ENCODE measurements around the gene TYRO3. TPM values are rescaled to one million over a fixed set of nuclear protein-coding genes. Genes with fewer than 3 reads are reported as not detected.

TYRO3 gene
- polyA plus RNA-seq, 1 of the 3 experiments (the other 2 are of a cell fraction) = 8.7 TPM

DNA sequence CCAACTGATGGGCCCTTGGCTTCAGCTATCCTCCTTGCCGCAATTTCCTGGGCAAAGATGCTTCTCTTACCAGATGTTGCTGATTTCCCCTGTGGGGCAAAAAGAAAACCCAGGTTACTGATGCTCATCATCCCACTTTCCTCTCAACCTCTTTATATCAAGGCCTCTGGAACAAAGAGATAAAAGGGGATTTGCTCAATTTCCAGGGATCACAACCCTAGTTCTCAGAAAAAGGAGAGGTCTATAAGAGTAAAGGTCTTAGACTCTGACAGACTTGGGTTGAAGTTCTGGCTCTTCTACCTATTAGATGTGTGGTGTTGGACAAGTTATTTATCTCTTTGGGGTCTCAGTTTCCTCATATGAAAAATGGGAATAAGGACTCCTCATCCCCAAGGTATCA is 23.5 kb upstream of the TYRO3 start (continued):
- TF ChIP-seq, protein P1, sequence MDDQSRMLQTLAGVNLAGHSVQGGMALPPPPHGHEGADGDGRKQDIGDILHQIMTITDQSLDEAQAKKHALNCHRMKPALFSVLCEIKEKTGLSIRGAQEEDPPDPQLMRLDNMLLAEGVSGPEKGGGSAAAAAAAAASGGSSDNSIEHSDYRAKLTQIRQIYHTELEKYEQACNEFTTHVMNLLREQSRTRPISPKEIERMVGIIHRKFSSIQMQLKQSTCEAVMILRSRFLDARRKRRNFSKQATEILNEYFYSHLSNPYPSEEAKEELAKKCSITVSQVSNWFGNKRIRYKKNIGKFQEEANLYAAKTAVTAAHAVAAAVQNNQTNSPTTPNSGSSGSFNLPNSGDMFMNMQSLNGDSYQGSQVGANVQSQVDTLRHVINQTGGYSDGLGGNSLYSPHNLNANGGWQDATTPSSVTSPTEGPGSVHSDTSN (IDR thresholded peaks at IDR 0.05) = no peak

DNA sequence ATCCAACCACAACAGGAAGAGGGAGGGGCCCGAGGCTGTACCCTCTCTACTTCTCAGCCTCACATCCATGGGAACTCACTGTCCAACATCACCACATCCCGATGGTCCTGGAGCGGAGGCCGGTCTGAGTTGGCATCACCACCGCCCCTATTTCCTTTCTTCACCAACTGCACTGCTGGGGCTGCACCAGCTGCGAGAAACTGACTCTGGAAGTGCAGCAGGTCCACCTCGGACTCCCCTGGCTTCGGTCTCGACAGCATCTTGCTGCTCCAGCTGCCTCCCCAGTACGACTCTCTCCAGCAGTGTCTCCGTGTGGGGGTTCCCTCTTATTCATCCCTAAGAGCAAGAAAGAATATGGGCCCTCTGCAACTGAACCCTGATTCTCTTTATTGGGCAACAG is 22.1 kb upstream of the TYRO3 start:
- H3K79me2 ChIP-seq (ENCODE audit: insufficient read depth) = peaks cover 22% of the 10 kb centered on the region
- H3K9ac ChIP-seq = no peak overlapping the region
- H3F3A ChIP-seq (replicated peaks; ENCODE audit: insufficient read depth) = peaks cover 5% of the 10 kb centered on the region
- no peak overlapping the region for H3K4me2 ChIP-seq
- POLR2A ChIA-PET = no interaction called here
- no peaks in the 10 kb centered on the region for H4K20me1 ChIP-seq (ENCODE audit: insufficient read depth)
- H3K4me1 ChIP-seq (ENCODE audit: control insufficient read depth in 1 of 2, insufficient read depth in 2 of 2, low read depth in 1 of 2, low read length in 1 of 2) = peaks cover 7 to 10% of the 10 kb centered on the region in 2 experiments; a peak in 2 of 4 replicates
- H2AFZ ChIP-seq (ENCODE audit: low read depth) = no peak overlapping the region
- H3K4me3 ChIP-seq (ENCODE audit: low read depth in 2 of 2, low read length in 1 of 2) = no peak overlapping the region
- DNase-seq = no peak
- no peaks in the 10 kb centered on the region for H3K9me2 ChIP-seq
- no peaks in the 10 kb centered on the region for H3K27me3 ChIP-seq (ENCODE audit: insufficient read depth)
- CTCF ChIA-PET = no interaction called here
- no peak for TF ChIP-seq MEF2A (IDR thresholded peaks at IDR 0.05; ENCODE audit: borderline replicate concordance, low read depth)
- TF ChIP-seq TAF1 (IDR thresholded peaks at IDR 0.05; ENCODE audit: borderline replicate concordance, low read depth, low read length) = no peak
- no peak for TF ChIP-seq NRF1 (IDR thresholded peaks at IDR 0.05; ENCODE audit: low read depth, low read length)
- TF ChIP-seq ELF1 (IDR thresholded peaks at IDR 0.05) = no peak
- TF ChIP-seq FOXM1 (IDR thresholded peaks at IDR 0.05; ENCODE audit: low read depth) = no peak
- no peak for TF ChIP-seq RAD21 (IDR thresholded peaks at IDR 0.05; ENCODE audit: low read length)
- TF ChIP-seq, protein P2, sequence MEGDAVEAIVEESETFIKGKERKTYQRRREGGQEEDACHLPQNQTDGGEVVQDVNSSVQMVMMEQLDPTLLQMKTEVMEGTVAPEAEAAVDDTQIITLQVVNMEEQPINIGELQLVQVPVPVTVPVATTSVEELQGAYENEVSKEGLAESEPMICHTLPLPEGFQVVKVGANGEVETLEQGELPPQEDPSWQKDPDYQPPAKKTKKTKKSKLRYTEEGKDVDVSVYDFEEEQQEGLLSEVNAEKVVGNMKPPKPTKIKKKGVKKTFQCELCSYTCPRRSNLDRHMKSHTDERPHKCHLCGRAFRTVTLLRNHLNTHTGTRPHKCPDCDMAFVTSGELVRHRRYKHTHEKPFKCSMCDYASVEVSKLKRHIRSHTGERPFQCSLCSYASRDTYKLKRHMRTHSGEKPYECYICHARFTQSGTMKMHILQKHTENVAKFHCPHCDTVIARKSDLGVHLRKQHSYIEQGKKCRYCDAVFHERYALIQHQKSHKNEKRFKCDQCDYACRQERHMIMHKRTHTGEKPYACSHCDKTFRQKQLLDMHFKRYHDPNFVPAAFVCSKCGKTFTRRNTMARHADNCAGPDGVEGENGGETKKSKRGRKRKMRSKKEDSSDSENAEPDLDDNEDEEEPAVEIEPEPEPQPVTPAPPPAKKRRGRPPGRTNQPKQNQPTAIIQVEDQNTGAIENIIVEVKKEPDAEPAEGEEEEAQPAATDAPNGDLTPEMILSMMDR (IDR thresholded peaks at IDR 0.05) = no peak
- TF ChIP-seq YY1 (IDR thresholded peaks at IDR 0.05; ENCODE audit: low read depth) = no peak
- no peak for TF ChIP-seq GATA2 (CRISPR knock-in tag; IDR thresholded peaks at IDR 0.05)
- TF ChIP-seq, protein P3, sequence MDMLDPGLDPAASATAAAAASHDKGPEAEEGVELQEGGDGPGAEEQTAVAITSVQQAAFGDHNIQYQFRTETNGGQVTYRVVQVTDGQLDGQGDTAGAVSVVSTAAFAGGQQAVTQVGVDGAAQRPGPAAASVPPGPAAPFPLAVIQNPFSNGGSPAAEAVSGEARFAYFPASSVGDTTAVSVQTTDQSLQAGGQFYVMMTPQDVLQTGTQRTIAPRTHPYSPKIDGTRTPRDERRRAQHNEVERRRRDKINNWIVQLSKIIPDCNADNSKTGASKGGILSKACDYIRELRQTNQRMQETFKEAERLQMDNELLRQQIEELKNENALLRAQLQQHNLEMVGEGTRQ (IDR thresholded peaks at IDR 0.05; ENCODE audit: borderline replicate concordance, low read depth, low read length) = no peak
- TF ChIP-seq, protein P4, sequence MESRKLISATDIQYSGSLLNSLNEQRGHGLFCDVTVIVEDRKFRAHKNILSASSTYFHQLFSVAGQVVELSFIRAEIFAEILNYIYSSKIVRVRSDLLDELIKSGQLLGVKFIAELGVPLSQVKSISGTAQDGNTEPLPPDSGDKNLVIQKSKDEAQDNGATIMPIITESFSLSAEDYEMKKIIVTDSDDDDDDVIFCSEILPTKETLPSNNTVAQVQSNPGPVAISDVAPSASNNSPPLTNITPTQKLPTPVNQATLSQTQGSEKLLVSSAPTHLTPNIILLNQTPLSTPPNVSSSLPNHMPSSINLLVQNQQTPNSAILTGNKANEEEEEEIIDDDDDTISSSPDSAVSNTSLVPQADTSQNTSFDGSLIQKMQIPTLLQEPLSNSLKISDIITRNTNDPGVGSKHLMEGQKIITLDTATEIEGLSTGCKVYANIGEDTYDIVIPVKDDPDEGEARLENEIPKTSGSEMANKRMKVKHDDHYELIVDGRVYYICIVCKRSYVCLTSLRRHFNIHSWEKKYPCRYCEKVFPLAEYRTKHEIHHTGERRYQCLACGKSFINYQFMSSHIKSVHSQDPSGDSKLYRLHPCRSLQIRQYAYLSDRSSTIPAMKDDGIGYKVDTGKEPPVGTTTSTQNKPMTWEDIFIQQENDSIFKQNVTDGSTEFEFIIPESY (IDR thresholded peaks at IDR 0.05; ENCODE audit: borderline replicate concordance, low read depth) = no peak
- TF ChIP-seq EP300 (IDR thresholded peaks at IDR 0.05; ENCODE audit: borderline replicate concordance in 1 of 2, low read depth in 1 of 2, low read length in 1 of 2) = no peak
- no peak for TF ChIP-seq SIN3A (IDR thresholded peaks at IDR 0.05; ENCODE audit: borderline replicate concordance, low read depth, low read length)
- no peak for TF ChIP-seq RFX5 (IDR thresholded peaks at IDR 0.05; ENCODE audit: low read length)
- peaks cover 14 to 24% of the 10 kb centered on the region in 2 experiments for H3K36me3 ChIP-seq (replicated peaks in 1 of 2; ENCODE audit: control insufficient read depth in 1 of 2, insufficient read depth in 2 of 2, low read length in 1 of 2)
- H3K9me3 ChIP-seq = no peaks in the 10 kb centered on the region
- H3K27ac ChIP-seq (ENCODE audit: low read depth in 2 of 2, low read length in 1 of 2) = no peak overlapping the region
- WGBS (ENCODE audit: low lambda C conversion rate) = 95% methylated on average over 11 of the region's 11 CpGs
